ENCODE results near the gene DNAJC27.

Gene DNAJC27

GRCh38 chr2:24919506-24920097 is 52.2 kb downstream of the DNAJC27 start:
- Histone ChIP-seq H3K27ac (ENCODE audit: low read length) (no peak overlapping the region), H3K4me1 (ENCODE audit: control insufficient read depth, insufficient read depth, low read length) (no peaks in the 10 kb centered on the region; the same call in 1 of the 2 replicates), H3K9me3 (ENCODE audit: control insufficient read depth, insufficient read depth, low read length) (no peaks in the 10 kb centered on the region), H3K27me3 (ENCODE audit: control insufficient read depth, insufficient read depth, low read length) (no peaks in the 10 kb centered on the region; the same call in 1 of the 2 replicates), H3K36me3 (ENCODE audit: control insufficient read depth, insufficient read depth, low read length) (0 out of 2 replicates have a peak, but pooled peaks cover 3% of the 10 kb centered on the region), H3K4me3 (ENCODE audit: low read length) (peak overlapping the region; percentile 69)
- no CpG with 5 or more reads among the region's 76 CpGs for WGBS (ENCODE audit: insufficient coverage, insufficient read length)
- DNase-seq (ENCODE audit: low read depth, low spot score), result no peak

- DNase-seq (ENCODE audit: low read depth, low spot score), result no peak
- Histone ChIP-seq H3K27ac (ENCODE audit: low read length) (no peak overlapping the region), H3K4me3 (ENCODE audit: low read length) (peak overlapping the region; percentile 69; the same call in 1 of the 2 replicates), H3K9me3 (ENCODE audit: control insufficient read depth, insufficient read depth, low read length) (no peaks in the 10 kb centered on the region), H3K27me3 (ENCODE audit: control insufficient read depth, insufficient read depth, low read length) (no peaks in the 10 kb centered on the region; the same call in 1 of the 2 replicates), H3K4me1 (ENCODE audit: control insufficient read depth, insufficient read depth, low read length) (no peaks in the 10 kb centered on the region; the same call in 1 of the 2 replicates), H3K36me3 (ENCODE audit: control insufficient read depth, insufficient read depth, low read length) (0 out of 2 replicates have a peak, but pooled peaks cover 3% of the 10 kb centered on the region)
- no CpG with 5 or more reads among the region's 13 CpGs for WGBS (ENCODE audit: insufficient coverage, insufficient read length)
Measured at GRCh38 chr2:24919037-24919505, 52.7 kb downstream of the DNAJC27 start.

- no peaks in the 10 kb centered on the region for H3K9me3 ChIP-seq (ENCODE audit: control insufficient read depth, insufficient read depth, low read length)
- no peak overlapping the region for H3K27ac ChIP-seq (ENCODE audit: low read length)
- no CpG with 5 or more reads among the region's 42 CpGs for WGBS (ENCODE audit: insufficient coverage, insufficient read length)
- H3K4me1 ChIP-seq (ENCODE audit: control insufficient read depth, insufficient read depth, low read length), result no peaks in the 10 kb centered on the region; the same call in 1 of the 2 replicates
- H3K4me3 ChIP-seq (ENCODE audit: low read length), result no peak overlapping the region
- no peak for DNase-seq (ENCODE audit: low read depth, low spot score)
- H3K36me3 ChIP-seq (ENCODE audit: control insufficient read depth, insufficient read depth, low read length), result 0 out of 2 replicates have a peak, but pooled peaks cover 3% of the 10 kb centered on the region
- no peaks in the 10 kb centered on the region; the same call in 1 of the 2 replicates for H3K27me3 ChIP-seq (ENCODE audit: control insufficient read depth, insufficient read depth, low read length)
Measured at GRCh38 chr2:24918326-24919036, 53.3 kb downstream of the DNAJC27 start.

- H3K27ac ChIP-seq (ENCODE audit: low read length), result no peak overlapping the region
- DNase-seq (ENCODE audit: low read depth, low spot score), result no peak
- H3K27me3 ChIP-seq (ENCODE audit: control insufficient read depth, insufficient read depth, low read length), result no peaks in the 10 kb centered on the region; the same call in 1 of the 2 replicates
- no peaks in the 10 kb centered on the region; the same call in 1 of the 2 replicates for H3K4me1 ChIP-seq (ENCODE audit: control insufficient read depth, insufficient read depth, low read length)
- H3K4me3 ChIP-seq (ENCODE audit: low read length), result no peak overlapping the region
- no CpG with 5 or more reads among the region's 12 CpGs for WGBS (ENCODE audit: insufficient coverage, insufficient read length)
- H3K36me3 ChIP-seq (ENCODE audit: control insufficient read depth, insufficient read depth, low read length), result 0 out of 2 replicates have a peak, but pooled peaks cover 3% of the 10 kb centered on the region
- H3K9me3 ChIP-seq (ENCODE audit: control insufficient read depth, insufficient read depth, low read length), result no peaks in the 10 kb centered on the region
Measured at GRCh38 chr2:24917731-24918325, 53.9 kb downstream of the DNAJC27 start.

- Histone ChIP-seq H3K9me3 (ENCODE audit: control insufficient read depth, insufficient read depth, low read length) (no peaks in the 10 kb centered on the region), H3K27ac (ENCODE audit: low read length) (no peak overlapping the region), H3K4me3 (ENCODE audit: low read length) (no peak overlapping the region), H3K27me3 (ENCODE audit: control insufficient read depth, insufficient read depth, low read length) (no peaks in the 10 kb centered on the region; the same call in 1 of the 2 replicates), H3K4me1 (ENCODE audit: control insufficient read depth, insufficient read depth, low read length) (no peaks in the 10 kb centered on the region; the same call in 1 of the 2 replicates), H3K36me3 (ENCODE audit: control insufficient read depth, insufficient read depth, low read length) (0 out of 2 replicates have a peak, but pooled peaks cover 3% of the 10 kb centered on the region)
- WGBS (ENCODE audit: insufficient coverage, insufficient read length), result no CpG with 5 or more reads among the region's 7 CpGs
- no peak for DNase-seq (ENCODE audit: low read depth, low spot score)
Measured at GRCh38 chr2:24917086-24917485, 54.7 kb downstream of the DNAJC27 start.

GRCh38 chr2:24915796-24916195 is 56.0 kb downstream of the DNAJC27 start:
- H3K27ac ChIP-seq (ENCODE audit: low read length), result no peak overlapping the region
- no peaks in the 10 kb centered on the region for H3K27me3 ChIP-seq (ENCODE audit: control insufficient read depth, insufficient read depth, low read length)
- H3K36me3 ChIP-seq (ENCODE audit: control insufficient read depth, insufficient read depth, low read length), result 0 out of 2 replicates have a peak, but pooled peaks cover 3% of the 10 kb centered on the region
- H3K4me1 ChIP-seq (ENCODE audit: control insufficient read depth, insufficient read depth, low read length), result no peaks in the 10 kb centered on the region; the same call in 1 of the 2 replicates
- H3K9me3 ChIP-seq (ENCODE audit: control insufficient read depth, insufficient read depth, low read length), result no peaks in the 10 kb centered on the region
- H3K4me3 ChIP-seq (ENCODE audit: low read length), result no peak overlapping the region
- WGBS (ENCODE audit: insufficient coverage, insufficient read length), result no CpG with 5 or more reads among the region's 4 CpGs
- DNase-seq (ENCODE audit: low read depth, low spot score), result no peak

- DNase-seq (ENCODE audit: low read depth, low spot score), result no peak
- 0 out of 2 replicates have a peak, but pooled peaks cover 3% of the 10 kb centered on the region for H3K36me3 ChIP-seq (ENCODE audit: control insufficient read depth, insufficient read depth, low read length)
- H3K4me3 ChIP-seq (ENCODE audit: low read length), result no peak overlapping the region
- WGBS (ENCODE audit: insufficient coverage, insufficient read length), result no CpG with 5 or more reads among the region's 8 CpGs
- no peaks in the 10 kb centered on the region for H3K27me3 ChIP-seq (ENCODE audit: control insufficient read depth, insufficient read depth, low read length)
- H3K4me1 ChIP-seq (ENCODE audit: control insufficient read depth, insufficient read depth, low read length), result no peaks in the 10 kb centered on the region; the same call in 1 of the 2 replicates
- H3K27ac ChIP-seq (ENCODE audit: low read length), result no peak overlapping the region
- H3K9me3 ChIP-seq (ENCODE audit: control insufficient read depth, insufficient read depth, low read length), result no peaks in the 10 kb centered on the region
Measured at GRCh38 chr2:24915175-24915574, 56.6 kb downstream of the DNAJC27 start.

GRCh38 chr2:24914713-24915112 is 57.0 kb downstream of the DNAJC27 start:
- H3K9me3 ChIP-seq (ENCODE audit: control insufficient read depth, insufficient read depth, low read length), result no peaks in the 10 kb centered on the region
- no peaks in the 10 kb centered on the region; the same call in 1 of the 2 replicates for H3K4me1 ChIP-seq (ENCODE audit: control insufficient read depth, insufficient read depth, low read length)
- DNase-seq (ENCODE audit: low read depth, low spot score), result no peak
- H3K27me3 ChIP-seq (ENCODE audit: control insufficient read depth, insufficient read depth, low read length), result no peaks in the 10 kb centered on the region
- H3K27ac ChIP-seq (ENCODE audit: low read length), result no peak overlapping the region
- H3K36me3 ChIP-seq (ENCODE audit: control insufficient read depth, insufficient read depth, low read length), result 0 out of 2 replicates have a peak, but pooled peaks cover 3% of the 10 kb centered on the region
- no CpG with 5 or more reads among the region's 5 CpGs for WGBS (ENCODE audit: insufficient coverage, insufficient read length)
- H3K4me3 ChIP-seq (ENCODE audit: low read length), result no peak overlapping the region

- Histone ChIP-seq H3K36me3 (ENCODE audit: control insufficient read depth, insufficient read depth, low read length) (0 out of 2 replicates have a peak, but pooled peaks cover 3% of the 10 kb centered on the region), H3K27ac (ENCODE audit: low read length) (no peak overlapping the region), H3K4me3 (ENCODE audit: low read length) (no peak overlapping the region), H3K9me3 (ENCODE audit: control insufficient read depth, insufficient read depth, low read length) (no peaks in the 10 kb centered on the region), H3K4me1 (ENCODE audit: control insufficient read depth, insufficient read depth, low read length) (no peaks in the 10 kb centered on the region; the same call in 1 of the 2 replicates), H3K27me3 (ENCODE audit: control insufficient read depth, insufficient read depth, low read length) (no peaks in the 10 kb centered on the region)
- no CpG with 5 or more reads among the region's 9 CpGs for WGBS (ENCODE audit: insufficient coverage, insufficient read length)
- DNase-seq (ENCODE audit: low read depth, low spot score), result no peak
Measured at GRCh38 chr2:24913911-24914310, 57.8 kb downstream of the DNAJC27 start.

GRCh38 chr2:24912986-24913385 is 58.8 kb downstream of the DNAJC27 start:
- no CpG with 5 or more reads among the region's 10 CpGs for WGBS (ENCODE audit: insufficient coverage, insufficient read length)

More at GRCh38 chr2:24912986-24913385, 58.8 kb downstream of the DNAJC27 start:
- Histone ChIP-seq H3K36me3 (ENCODE audit: control insufficient read depth, insufficient read depth, low read length) (no peaks in the 10 kb centered on the region), H3K4me3 (ENCODE audit: low read length) (no peak overlapping the region), H3K9me3 (ENCODE audit: control insufficient read depth, insufficient read depth, low read length) (no peaks in the 10 kb centered on the region), H3K27ac (ENCODE audit: low read length) (no peak overlapping the region), H3K27me3 (ENCODE audit: control insufficient read depth, insufficient read depth, low read length) (no peaks in the 10 kb centered on the region), H3K4me1 (ENCODE audit: control insufficient read depth, insufficient read depth, low read length) (no peaks in the 10 kb centered on the region; the same call in 1 of the 2 replicates)
- no peak for DNase-seq (ENCODE audit: low read depth, low spot score)

Measured in iPS DF 6.9 (cell line).